NCI-H1930 (cell line): ENCODE results near the gene TEAD1.
A peak's percentile ranks its signal among the peaks of the same experiment; 100 is the strongest.

Source experiments
- DNase-seq, 2 experiments: peaks; one replicate each; lab custom pipeline; 2025; lab: John Stamatoyannopoulos, UW

The TEAD1 gene

DNA sequence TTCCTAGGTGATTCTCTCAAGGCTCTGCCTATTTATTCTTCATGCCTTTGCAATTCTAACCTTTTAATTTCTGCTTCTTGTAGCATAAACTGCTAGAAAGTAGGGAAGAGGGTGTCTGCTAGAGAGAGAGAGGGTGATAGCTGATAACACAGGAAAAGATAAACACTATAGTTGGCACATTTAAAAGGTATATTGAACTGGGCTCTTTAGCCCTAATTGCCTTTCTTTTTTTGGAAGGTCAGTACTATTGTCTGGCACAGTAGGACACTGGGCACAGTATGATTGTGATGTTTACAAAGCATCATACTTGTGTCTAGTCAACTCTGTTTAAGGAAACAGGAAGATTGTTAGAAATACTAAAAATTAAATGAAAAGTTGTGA lies 33.3 kb downstream of the TEAD1 start:
- DNase-seq, result no peak

DNA sequence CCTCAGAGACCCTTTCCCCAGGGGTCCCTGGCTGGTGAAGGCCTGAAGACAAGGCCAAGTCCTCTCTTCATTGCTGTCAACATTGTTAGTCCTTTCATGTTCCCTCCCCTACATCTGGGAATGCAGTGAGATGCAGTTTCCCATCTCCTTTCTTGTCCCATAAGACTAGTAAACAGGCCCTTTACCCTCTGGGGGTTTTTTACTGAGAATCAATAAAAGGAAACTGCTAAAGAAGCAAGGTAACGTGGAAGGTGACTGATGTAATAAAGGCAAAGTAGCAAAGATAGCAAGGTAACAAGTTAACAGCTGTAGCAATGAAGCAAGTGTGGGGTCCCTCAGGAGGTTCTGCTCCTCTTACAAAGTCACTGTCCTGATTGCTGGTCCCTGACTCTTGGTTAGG lies 37.3 kb downstream of the TEAD1 start:
- no peak for DNase-seq

DNA sequence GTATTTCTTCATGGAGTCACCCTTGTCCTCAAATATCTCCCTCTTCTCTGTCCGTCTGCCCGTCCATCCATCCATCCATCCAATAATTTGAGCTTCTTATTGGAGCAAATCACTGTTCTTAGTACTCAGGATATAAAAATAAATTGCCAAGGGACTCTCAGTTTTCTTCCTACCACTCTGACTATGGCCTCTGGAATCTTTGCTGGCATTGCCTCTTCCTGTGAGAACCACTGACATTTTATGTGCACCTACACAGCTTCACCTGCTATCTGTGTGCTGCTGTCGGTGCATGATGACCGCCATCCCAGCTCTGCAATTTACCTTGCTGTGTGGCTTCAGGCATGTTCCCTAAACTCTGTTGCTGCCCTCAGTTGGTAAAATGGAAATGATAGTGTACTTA lies 37.9 kb downstream of the TEAD1 start:
- DNase-seq, result no peak

DNA sequence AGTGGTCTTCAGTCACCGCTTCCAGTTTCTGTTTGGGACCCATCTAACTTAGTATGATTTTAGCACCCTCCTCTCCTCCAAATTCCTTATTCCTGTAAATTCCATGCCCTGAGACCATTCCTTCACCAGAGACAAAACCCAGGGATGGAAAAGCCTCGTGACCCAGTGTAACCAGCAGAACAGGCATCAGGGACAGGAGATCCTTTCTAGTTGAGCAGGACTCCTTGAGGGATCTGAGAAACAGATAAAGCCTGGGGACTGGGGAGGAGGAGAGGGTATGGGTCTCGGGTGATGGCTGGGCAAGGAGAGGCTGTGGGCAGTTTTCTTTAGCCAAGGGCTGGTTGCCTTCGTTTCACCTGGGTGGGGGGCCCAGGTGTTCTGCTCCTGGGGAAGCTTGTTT lies 40.9 kb downstream of the TEAD1 start:
- DNase-seq, result no peak

DNA sequence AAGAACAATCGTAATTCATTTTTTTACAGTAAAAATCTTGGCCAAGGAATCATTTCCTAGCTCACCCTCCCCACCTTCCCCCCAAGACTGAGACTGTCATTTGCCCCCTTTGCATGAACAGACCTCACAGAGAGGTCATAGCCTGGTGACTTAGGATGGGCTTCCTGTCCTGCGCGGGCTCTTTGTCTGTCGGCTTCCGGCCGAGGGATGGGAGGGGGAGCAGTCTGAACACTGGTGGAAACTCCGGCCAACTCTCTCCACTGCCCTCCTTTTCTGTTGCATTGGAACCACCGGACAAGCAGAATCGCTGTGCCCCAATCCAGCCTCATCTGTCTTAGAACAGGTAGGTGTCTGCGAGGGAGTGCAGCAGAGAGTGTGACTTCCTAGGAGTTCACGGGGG lies 41.7 kb downstream of the TEAD1 start:
- DNase-seq, result no peak

DNA sequence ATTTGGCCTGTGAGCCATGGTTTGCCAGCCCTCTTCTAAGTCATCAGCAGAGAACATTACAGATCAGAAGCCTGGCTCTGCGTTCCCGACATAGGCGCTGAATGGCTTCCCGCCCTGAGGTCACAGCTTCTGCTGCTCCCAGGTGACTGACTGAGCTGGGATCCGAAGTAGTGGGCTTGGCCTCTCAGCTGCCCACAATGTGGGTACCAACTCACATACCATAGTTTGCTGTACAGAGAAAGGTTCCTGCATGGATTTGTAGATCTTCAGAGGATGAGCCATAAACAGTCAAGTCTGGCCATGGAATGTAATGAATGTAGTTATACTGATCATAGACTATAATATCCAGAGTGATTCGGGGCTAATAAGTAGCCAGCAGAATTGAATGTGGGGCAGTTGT lies 42.6 kb downstream of the TEAD1 start:
- no peak for DNase-seq

DNA sequence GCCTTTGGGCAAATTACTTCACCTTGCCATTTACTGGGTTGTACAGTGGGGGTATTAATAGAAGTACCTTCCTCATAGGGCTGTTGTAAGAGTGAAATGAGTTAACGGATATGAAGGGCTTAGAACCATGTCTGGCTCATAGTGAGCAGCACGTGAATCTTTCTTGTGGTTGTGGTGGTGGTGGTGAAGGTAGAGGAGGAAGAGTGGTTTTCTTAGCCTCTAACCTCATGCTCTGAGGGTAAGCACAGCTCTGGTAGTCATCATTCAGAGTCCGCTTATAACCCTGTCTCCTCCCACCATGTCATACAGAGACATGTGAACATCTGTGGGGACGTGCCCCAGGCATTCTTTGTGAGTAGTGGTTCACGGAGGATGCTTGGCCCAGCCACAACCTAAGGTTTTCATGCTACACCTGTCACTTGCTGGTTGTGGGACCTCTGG lies 43.6 kb downstream of the TEAD1 start:
- DNase-seq, result no peak

DNA sequence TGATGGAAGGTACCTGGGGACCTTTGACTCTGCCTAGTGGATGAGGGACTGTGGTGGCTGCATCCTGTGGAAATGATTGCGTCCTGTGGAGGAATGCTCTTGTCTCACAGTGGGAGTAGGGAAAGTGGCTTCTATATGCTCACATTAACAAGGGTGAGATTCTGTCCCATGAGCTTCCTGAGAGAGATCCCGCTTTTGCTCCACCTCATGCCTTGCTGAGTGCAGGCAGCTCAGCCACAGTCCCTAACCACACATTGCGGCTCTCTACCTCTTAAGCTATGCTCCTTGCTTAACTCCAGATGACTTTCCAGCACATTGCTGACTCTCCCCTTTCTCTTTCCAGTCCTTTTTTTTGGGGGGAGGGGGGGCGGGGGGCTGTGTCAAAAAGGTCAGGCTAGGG lies 45.0 kb downstream of the TEAD1 start:
- DNase-seq, result no peak

DNA sequence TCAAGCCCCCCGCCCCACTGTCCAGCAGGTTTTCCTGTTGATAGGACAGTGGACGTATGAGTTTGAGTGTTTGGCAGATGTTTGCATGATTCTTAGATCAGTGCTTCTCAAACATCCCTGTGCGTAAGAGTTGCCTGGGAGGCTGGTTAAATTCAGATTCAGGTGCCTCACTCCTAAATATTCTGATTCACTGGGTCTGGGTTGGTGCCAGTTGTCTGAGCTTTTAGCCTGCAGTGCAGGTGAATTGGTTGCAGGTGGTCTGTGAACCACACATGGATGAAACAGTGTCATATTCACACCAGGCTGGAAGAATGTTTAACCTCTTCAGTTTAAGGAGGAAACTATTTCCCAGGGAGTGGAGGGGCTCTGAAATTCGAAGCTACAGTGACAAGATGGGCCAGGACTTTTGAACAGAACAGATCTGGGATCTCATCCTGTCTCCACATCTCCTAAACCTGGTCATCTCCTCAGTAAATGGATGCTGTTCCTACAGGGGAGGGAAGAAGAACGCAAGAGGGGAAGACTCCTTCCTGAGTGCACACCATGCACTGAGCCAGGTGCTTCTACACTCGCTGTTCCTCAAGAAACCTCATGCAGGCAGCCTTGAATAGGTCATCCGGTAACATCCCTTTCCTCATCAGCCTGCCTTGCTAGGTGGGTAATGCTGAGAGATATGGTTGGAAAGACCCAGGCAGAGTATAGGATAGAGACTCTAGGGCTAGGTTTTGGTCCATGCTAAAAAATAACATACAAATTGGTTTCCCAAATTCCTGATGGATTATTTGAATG lies 47.8 kb downstream of the TEAD1 start:
- DNase-seq, result no peak

DNA sequence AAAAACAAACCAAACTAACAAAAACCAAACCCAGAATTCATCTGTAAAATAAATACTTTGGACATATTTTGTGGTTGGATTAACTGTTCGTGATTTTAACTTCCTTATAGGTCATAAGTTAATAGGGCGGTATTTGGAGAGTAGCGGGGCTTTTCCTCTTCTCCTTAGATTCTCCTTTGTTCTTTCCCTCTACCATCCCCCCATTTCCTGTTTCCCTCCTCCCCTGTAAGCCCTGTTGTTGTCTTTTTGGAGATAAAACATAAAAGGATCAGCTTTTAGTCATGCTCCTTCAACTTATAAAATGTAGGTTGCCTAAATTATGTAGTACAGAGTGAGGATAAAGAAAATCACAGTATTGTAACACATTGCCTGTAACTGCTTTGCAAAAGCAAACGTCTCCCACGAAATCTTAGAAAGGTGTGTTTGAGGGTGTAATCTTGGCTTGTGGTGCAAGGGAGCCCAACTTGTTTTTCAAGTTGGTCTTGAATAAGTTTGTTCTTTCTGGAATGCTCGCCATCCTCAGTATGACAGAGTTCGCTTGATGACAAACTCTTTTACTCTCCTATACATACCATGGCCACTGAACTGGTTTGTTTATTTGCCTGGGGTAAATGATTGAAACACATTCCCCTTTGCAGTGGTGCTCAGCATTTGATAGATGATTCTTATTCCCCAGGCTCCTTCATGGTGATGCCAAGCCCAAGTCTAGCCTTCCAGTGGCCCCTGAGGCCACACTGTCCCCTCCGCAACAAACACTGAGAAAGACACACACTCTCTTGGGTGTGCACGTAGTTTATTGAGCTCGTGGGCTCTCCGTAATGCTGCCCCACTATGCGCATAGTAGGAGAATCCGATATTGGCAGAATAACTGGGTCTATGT lies 49.4 kb downstream of the TEAD1 start:
- no peak for DNase-seq

DNA sequence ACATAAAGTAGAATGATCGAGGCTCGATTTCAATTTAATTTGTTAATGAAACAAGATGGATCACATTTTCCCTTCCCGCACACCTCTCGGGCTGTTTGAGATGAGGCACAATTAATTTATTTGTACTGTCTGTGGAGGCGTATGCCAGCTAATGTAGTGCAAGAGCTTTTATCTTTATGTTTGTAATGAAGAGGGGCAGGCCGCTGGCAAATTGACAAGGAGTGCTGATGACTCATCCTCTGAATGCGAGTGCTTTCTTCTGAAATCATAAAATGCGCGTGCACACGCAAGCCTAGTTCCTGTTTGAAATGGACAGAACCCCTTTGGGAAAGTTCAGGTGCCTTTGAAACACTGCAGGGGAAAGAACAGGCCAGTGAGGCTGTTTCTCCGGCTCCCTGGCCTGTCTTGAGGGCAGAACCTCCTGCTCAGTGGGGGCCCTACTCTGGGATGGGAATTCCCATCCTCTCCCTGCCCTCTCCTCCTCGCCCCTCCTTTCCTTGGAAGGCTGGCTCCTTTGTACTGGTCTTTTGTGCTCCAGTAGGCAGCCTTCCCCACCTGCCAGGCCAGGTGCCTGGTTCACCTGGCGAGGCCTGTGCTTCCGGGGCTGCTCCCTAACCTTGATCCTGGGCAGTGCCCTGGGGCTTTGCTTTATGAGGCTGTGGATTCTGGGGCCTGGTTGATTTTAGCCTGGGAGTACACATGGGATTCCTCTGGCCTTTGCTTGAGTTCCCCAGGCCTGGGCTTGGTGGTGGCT lies 50.3 kb downstream of the TEAD1 start:
- DNase-seq, result peak; percentile 58 to 79

DNA sequence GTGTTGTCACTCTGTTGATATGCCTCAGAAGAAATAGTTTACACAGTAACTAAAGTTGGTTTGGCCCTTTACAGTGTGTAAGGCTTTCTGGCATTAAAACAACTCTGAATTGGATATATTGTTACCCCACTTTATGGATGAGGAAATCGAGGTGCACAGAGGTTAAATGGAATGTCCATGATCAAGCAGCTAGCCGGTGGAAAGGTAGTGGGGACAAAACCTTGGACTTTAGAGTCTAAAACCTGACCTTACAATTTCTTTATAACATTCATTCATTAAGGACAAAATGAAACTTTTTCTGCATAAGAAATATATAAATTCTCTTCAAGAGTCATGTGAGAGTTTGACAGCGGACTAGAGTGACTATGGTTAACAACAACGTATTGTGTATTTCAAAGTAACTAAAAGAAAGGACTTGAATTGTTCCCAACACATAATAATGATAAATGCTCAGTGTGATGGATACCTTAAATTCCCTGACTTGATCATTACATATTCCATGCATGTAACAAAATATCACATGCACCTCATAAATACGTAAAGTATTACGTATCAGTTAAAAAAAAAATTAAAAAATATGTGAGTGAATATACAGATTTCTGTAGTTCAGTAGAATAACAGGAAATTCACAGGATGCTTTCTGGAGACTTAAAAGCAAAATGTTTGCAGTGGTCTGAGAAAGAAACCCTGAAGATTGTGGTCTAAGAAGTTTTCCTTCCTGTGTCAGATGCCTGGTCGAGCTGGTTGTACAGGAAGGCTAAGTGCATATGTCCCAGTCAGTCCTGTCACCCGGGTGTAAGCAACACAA lies 51.0 kb downstream of the TEAD1 start:
- no peak for DNase-seq

DNA sequence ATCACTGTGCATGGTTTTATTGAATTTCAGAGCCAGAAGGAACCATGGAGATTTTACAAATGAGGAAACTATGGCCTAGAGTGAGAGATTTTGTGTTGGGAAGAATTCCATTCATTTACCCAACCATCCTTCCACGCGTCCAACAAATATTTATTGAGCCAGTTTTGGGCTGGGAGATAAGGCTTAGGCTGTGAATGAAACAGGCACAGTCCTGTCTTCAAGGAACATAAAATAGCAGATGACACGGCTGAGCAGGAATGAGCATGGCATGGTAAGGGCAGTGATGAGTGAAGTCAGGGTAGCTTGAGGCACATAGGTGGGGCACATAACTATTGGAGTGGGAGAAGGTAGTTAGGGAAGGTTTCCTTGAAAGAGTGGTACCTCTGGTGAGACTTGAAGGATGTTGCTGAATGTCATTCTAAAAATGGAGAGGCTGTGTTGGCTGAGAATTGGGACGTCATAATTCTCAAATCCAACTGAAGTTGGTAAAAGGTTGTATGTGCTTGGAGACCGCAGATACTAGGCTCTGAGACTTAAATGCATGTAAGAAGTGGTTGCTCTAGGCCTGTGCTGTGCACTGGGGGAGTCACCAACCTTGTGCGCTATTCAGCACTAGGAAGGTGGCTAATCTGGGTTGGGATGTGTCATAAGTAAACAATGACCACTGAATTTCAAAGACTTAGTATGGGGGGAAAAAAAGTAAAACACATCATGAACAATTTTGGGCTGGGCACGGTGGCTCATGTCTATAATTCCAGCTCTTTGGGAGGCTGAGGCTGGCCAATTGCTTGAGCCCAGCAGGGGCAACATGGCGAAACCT lies 51.9 kb downstream of the TEAD1 start:
- DNase-seq, result no peak

DNA sequence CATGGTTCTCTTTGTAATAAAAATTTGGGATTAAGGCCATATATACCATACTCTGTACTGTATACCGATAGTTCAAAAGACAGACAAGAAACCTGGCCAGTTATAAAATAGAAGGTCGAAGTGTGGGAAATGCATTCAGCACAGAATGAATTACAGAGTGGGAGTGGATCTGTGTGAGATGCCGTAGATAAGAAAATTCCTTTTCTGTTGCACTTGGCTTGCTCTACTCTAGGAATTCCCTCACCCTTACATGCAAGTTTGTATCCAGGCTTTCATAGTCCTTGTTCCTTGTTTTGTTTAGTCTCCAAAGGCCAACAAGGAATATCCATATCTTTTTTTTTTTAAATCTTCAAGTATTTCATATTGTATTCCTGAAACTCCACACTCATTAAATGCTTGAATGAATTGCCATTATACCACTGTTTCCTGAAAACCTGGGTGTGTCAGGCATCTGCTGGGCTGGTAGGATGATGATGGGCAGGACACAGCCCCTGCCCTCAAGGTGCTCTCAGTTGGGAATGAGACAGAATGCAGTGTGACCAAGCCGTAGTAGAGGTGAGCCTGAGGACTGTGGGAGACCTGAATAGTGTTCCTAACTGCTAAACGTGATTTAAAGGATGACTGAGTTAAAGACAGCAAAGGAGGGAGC lies 53.5 kb downstream of the TEAD1 start:
- no peak for DNase-seq

DNA sequence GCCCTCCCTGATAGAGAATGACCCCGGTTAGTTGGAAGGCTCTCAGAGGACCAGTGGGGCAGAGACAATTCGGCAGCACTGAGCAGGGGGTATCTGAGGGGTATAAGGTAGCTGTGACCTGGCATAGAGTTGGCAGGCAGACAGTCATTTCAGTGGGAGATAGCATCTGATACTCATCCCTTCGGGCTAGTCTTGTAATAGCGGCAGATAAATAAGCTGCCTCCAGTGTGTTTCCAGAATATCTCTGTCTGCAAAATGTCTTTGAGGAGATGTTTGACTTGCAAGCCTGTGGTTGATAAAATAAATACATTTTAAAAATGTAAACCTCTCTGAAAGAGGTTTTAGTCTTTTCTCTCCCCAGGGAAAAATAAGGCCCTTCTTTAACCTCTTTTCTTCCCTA lies 54.2 kb downstream of the TEAD1 start:
- DNase-seq, result no peak

DNA sequence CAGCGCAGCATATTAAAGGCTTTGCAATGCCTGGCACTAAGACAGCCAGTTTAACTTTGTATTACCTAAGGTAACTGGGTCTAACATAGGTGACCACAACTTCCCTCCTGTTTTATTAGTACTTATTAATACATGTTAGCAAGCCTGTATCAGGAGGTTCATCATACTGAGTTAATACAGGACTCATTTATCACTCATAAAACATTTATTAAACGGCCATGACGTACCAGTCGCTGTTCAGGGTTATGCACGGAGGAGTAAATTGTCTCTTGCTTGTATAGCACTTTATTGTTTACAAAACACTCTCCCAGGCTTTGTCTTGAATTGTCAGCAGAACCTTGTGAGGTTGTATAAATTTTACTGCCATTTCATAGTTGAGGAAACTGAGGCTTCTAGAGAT lies 55.7 kb downstream of the TEAD1 start:
- DNase-seq, result no peak

DNA sequence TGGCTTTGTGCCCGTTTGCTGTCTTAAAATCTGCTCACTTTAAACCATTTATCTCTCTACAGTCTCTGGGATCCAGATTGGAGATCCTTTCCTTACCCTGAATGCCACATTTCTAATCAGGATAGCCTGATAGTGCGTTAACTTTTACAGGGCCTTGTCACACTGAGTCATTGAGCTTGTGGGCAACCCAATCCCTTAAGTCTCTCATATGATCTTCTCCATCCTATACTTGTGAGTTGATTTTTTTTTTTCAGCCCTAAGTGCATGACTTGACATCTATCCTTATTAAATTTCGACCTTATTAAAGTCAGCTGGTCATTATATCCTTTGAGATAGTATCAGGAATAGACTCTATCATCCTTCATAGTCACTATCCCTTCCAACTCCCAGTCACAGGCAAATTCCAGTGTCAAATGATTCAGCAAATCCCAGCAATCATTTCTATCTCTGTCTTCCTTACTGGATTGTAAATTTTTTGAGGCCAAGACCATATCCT lies 57.7 kb downstream of the TEAD1 start:
- DNase-seq, result no peak

DNA sequence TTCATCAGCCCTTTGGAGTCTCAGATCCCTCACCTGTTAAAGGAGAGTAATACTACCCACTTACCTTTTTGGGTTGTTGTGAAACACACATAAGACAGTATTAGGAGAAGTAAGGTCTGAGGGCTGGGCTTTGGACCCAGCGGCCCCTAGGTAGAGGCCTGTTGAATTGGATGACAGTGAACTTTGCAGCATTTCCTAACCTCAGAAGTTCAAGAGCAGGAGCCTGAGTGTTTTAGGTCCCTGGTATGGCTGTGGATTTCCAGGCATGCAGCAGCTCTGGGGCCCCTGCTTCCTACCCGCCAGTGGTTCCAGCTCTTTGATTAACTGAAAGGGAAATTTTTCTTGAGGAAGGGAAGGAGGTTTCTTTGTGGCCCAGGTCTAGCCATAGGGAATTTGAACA lies 58.9 kb downstream of the TEAD1 start:
- no peak for DNase-seq

DNA sequence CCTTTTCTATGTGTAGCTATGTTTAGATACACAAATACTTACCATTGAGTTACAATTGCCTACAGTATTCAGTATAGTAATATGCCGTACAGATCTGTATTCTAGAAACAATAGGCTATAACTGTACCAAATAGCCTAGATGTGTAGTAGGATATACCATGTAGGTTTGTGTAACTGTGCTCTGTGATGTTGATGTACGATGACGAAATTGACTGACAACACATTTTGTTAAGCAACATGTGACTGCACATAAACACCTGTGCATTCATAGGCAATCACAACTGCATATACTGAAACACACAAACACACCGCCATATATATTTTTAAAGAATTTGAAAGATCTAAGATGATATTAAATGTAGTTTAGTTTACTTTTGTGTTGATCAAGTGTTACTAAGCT lies 60.4 kb downstream of the TEAD1 start:
- no peak for DNase-seq

DNA sequence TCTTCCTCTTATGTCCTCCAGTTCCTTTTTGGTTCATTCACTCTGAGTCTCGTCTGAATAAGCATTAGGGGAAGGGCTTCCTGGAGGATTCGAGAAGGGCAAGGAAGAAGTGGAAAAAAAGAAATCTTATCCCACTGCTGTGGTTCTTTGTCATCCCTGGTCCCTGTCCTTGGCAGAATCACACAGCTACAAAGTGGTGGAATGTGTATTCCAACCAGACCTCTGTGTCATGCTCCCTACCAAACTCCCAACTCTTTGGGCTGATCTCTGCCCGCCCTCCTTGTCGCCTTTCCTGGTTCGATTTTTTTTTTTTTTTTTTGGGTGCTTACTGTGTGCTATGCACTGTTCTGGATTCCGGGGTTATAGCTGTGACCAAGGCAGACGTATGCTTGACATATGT lies 61.0 kb downstream of the TEAD1 start:
- DNase-seq, result no peak
